ENCODE results near the gene RASSF3.

- TF ChIP-seq CTCF (conservative IDR thresholded peaks at IDR 0.05; ENCODE audit: low read depth in 2 of 2) (no peak), POLR2AphosphoS5 (IDR thresholded peaks at IDR 0.05; ENCODE audit: low read depth) (no peak)
Observed at GRCh38 chr12:64675795-64676194, 65.5 kb downstream of the RASSF3 start.
